ENCODE data around the gene ABRAXAS1.

The ABRAXAS1 gene

GRCh38 chr4:83436680-83437079 is 48.2 kb downstream of the ABRAXAS1 start:
- no peak overlapping the region for H2BK5ac ChIP-seq (ENCODE audit: low read depth, low read length, poor library complexity, severe bottlenecking)
- H2BK120ac ChIP-seq (ENCODE audit: low read depth, low read length): no peak overlapping the region
- peaks cover 3% of the 10 kb centered on the region for H3K4me1 ChIP-seq (ENCODE audit: control insufficient read depth, insufficient read depth, low read depth, low read length)
- H3K36me3 ChIP-seq (ENCODE audit: control insufficient read depth in 1 of 2, insufficient read depth in 2 of 2, low read depth in 1 of 2, low read length in 2 of 2): peaks cover 6 to 69% of the 10 kb centered on the region in 2 experiments
- H3K27ac ChIP-seq (ENCODE audit: low read length, poor library complexity, severe bottlenecking): no peak overlapping the region
- 97% methylated on average over 4 of the region's 4 CpGs for WGBS
- H3K79me1 ChIP-seq (replicated peaks; ENCODE audit: low read length, poor library complexity, severe bottlenecking): peaks cover 2% of the 10 kb centered on the region
- no peak overlapping the region for H2AK5ac ChIP-seq (ENCODE audit: low read length, severe bottlenecking)
- no peak overlapping the region for H3K4ac ChIP-seq (ENCODE audit: low read depth in 1 of 2, low read length in 2 of 2)
- H3K4me2 ChIP-seq (ENCODE audit: low read length, poor library complexity, severe bottlenecking): no peak overlapping the region
- H3K9ac ChIP-seq (ENCODE audit: low read length): no peak overlapping the region
- no peak overlapping the region for H2BK15ac ChIP-seq (ENCODE audit: low read depth, poor library complexity, severe bottlenecking)
- DNase-seq: no peak
- H3K18ac ChIP-seq (ENCODE audit: low read depth in 1 of 2, low read length in 2 of 2): no peak overlapping the region
- H3K14ac ChIP-seq (ENCODE audit: low read length in 2 of 2): no peak overlapping the region
- H3K4me3 ChIP-seq (ENCODE audit: insufficient read depth in 1 of 2, low read depth in 1 of 2, low read length in 2 of 2): no peak overlapping the region
- no peaks in the 10 kb centered on the region for H3K9me3 ChIP-seq (ENCODE audit: control insufficient read depth, low read length)
- H3K27me3 ChIP-seq (ENCODE audit: control insufficient read depth in 1 of 2, insufficient read depth in 1 of 2, low read length in 2 of 2): no peaks in the 10 kb centered on the region
- H4K91ac ChIP-seq (ENCODE audit: low read length): no peak overlapping the region
- H2AFZ ChIP-seq (ENCODE audit: low read depth, low read length): no peak overlapping the region
- H4K8ac ChIP-seq (ENCODE audit: low read length): no peak overlapping the region
- H2BK12ac ChIP-seq (ENCODE audit: low read length in 2 of 2): no peak overlapping the region
- no peak overlapping the region for H3K23ac ChIP-seq (ENCODE audit: low read length in 2 of 2)

GRCh38 chr4:83431200-83431599 is 53.7 kb downstream of the ABRAXAS1 start:
- H3K36me3 ChIP-seq (ENCODE audit: control insufficient read depth in 1 of 2, insufficient read depth in 2 of 2, low read depth in 1 of 2, low read length in 2 of 2): peaks cover 2 to 53% of the 10 kb centered on the region in 2 experiments
- no peak overlapping the region for H3K4me2 ChIP-seq (ENCODE audit: low read length, poor library complexity, severe bottlenecking)
- H3K27me3 ChIP-seq (ENCODE audit: control insufficient read depth in 1 of 2, insufficient read depth in 1 of 2, low read length in 2 of 2): no peaks in the 10 kb centered on the region
- no peak overlapping the region for H3K27ac ChIP-seq (ENCODE audit: low read length, poor library complexity, severe bottlenecking)
- H3K9ac ChIP-seq (ENCODE audit: low read length): no peak overlapping the region
- no peaks in the 10 kb centered on the region for H3K9me3 ChIP-seq (ENCODE audit: control insufficient read depth, low read length)
- H4K91ac ChIP-seq (ENCODE audit: low read length): no peak overlapping the region
- no peak overlapping the region for H2AK5ac ChIP-seq (ENCODE audit: low read length, severe bottlenecking)
- H3K4me1 ChIP-seq (ENCODE audit: control insufficient read depth, insufficient read depth, low read depth, low read length): no peaks in the 10 kb centered on the region
- H2BK15ac ChIP-seq (ENCODE audit: low read depth, poor library complexity, severe bottlenecking): no peak overlapping the region
- H2AFZ ChIP-seq (ENCODE audit: low read depth, low read length): no peak overlapping the region
- H2BK12ac ChIP-seq (ENCODE audit: low read length in 2 of 2): no peak overlapping the region
- H3K23ac ChIP-seq (ENCODE audit: low read length in 2 of 2): no peak overlapping the region
- H3K14ac ChIP-seq (ENCODE audit: low read length in 2 of 2): no peak overlapping the region
- DNase-seq: no peak
- H2BK5ac ChIP-seq (ENCODE audit: low read depth, low read length, poor library complexity, severe bottlenecking): no peak overlapping the region
- no peak overlapping the region for H3K18ac ChIP-seq (ENCODE audit: low read depth in 1 of 2, low read length in 2 of 2)
- H2BK120ac ChIP-seq (ENCODE audit: low read depth, low read length): no peak overlapping the region
- H3K4ac ChIP-seq (ENCODE audit: low read depth in 1 of 2, low read length in 2 of 2): no peak overlapping the region
- H3K4me3 ChIP-seq (ENCODE audit: insufficient read depth in 1 of 2, low read depth in 1 of 2, low read length in 2 of 2): no peak overlapping the region
- no CpG with 5 or more reads among the region's 1 CpG for WGBS
- H4K8ac ChIP-seq (ENCODE audit: low read length): no peak overlapping the region
- H3K79me1 ChIP-seq (replicated peaks; ENCODE audit: low read length, poor library complexity, severe bottlenecking): peaks cover 2% of the 10 kb centered on the region

- Histone ChIP-seq H3K4me1 (ENCODE audit: control insufficient read depth, insufficient read depth, low read depth, low read length) (no peaks in the 10 kb centered on the region), H3K9ac (ENCODE audit: low read length) (no peak overlapping the region)
Observed at GRCh38 chr4:83418211-83418610, 66.7 kb downstream of the ABRAXAS1 start.

GRCh38 chr4:83417566-83417965 is 67.3 kb downstream of the ABRAXAS1 start:
- Histone ChIP-seq H3K27me3 (ENCODE audit: control insufficient read depth in 1 of 2, insufficient read depth in 1 of 2, low read length in 2 of 2) (no peaks in the 10 kb centered on the region), H3K79me1 (replicated peaks; ENCODE audit: low read length, poor library complexity, severe bottlenecking) (no peaks in the 10 kb centered on the region), H3K23ac (ENCODE audit: low read length in 2 of 2) (no peak overlapping the region), H3K4ac (ENCODE audit: low read depth in 1 of 2, low read length in 2 of 2) (no peak overlapping the region), H3K18ac (ENCODE audit: low read depth in 1 of 2, low read length in 2 of 2) (no peak overlapping the region), H2BK120ac (ENCODE audit: low read depth, low read length) (no peak overlapping the region), H2BK15ac (ENCODE audit: low read depth, poor library complexity, severe bottlenecking) (no peak overlapping the region), H2AK5ac (ENCODE audit: low read length, severe bottlenecking) (no peak overlapping the region), H2BK5ac (ENCODE audit: low read depth, low read length, poor library complexity, severe bottlenecking) (no peak overlapping the region), H3K4me3 (ENCODE audit: insufficient read depth in 1 of 2, low read depth in 1 of 2, low read length in 2 of 2) (no peak overlapping the region), H2BK12ac (ENCODE audit: low read length in 2 of 2) (no peak overlapping the region), H2AFZ (ENCODE audit: low read depth, low read length) (no peak overlapping the region), H3K9ac (ENCODE audit: low read length) (no peak overlapping the region), H3K14ac (ENCODE audit: low read length in 2 of 2) (no peak overlapping the region), H3K27ac (ENCODE audit: low read length, poor library complexity, severe bottlenecking) (no peak overlapping the region), H4K91ac (ENCODE audit: low read length) (no peak overlapping the region), H3K4me2 (ENCODE audit: low read length, poor library complexity, severe bottlenecking) (no peak overlapping the region), H3K9me3 (ENCODE audit: control insufficient read depth, low read length) (no peaks in the 10 kb centered on the region), H4K8ac (ENCODE audit: low read length) (no peak overlapping the region), H3K36me3 (ENCODE audit: control insufficient read depth in 1 of 2, insufficient read depth in 2 of 2, low read depth in 1 of 2, low read length in 2 of 2) (peaks cover 21 to 70% of the 10 kb centered on the region in 2 experiments), H3K4me1 (ENCODE audit: control insufficient read depth, insufficient read depth, low read depth, low read length) (no peaks in the 10 kb centered on the region)
- 100% methylated on average over 2 of the region's 4 CpGs for WGBS
- DNase-seq: no peak

More at GRCh38 chr4:83418211-83418610, 66.7 kb downstream of the ABRAXAS1 start:
- Histone ChIP-seq H3K23ac (ENCODE audit: low read length in 2 of 2) (no peak overlapping the region), H3K79me1 (replicated peaks; ENCODE audit: low read length, poor library complexity, severe bottlenecking) (no peaks in the 10 kb centered on the region), H3K18ac (ENCODE audit: low read depth in 1 of 2, low read length in 2 of 2) (no peak overlapping the region), H3K36me3 (ENCODE audit: control insufficient read depth in 1 of 2, insufficient read depth in 2 of 2, low read depth in 1 of 2, low read length in 2 of 2) (peaks cover 21 to 70% of the 10 kb centered on the region in 2 experiments), H2BK120ac (ENCODE audit: low read depth, low read length) (no peak overlapping the region), H2AK5ac (ENCODE audit: low read length, severe bottlenecking) (no peak overlapping the region), H2BK15ac (ENCODE audit: low read depth, poor library complexity, severe bottlenecking) (no peak overlapping the region), H2BK12ac (ENCODE audit: low read length in 2 of 2) (no peak overlapping the region), H2BK5ac (ENCODE audit: low read depth, low read length, poor library complexity, severe bottlenecking) (no peak overlapping the region), H3K27ac (ENCODE audit: low read length, poor library complexity, severe bottlenecking) (no peak overlapping the region), H4K91ac (ENCODE audit: low read length) (no peak overlapping the region), H3K4ac (ENCODE audit: low read depth in 1 of 2, low read length in 2 of 2) (no peak overlapping the region), H3K27me3 (ENCODE audit: control insufficient read depth in 1 of 2, insufficient read depth in 1 of 2, low read length in 2 of 2) (no peaks in the 10 kb centered on the region), H4K8ac (ENCODE audit: low read length) (no peak overlapping the region), H3K4me3 (ENCODE audit: insufficient read depth in 1 of 2, low read depth in 1 of 2, low read length in 2 of 2) (no peak overlapping the region), H3K14ac (ENCODE audit: low read length in 2 of 2) (no peak overlapping the region), H3K4me2 (ENCODE audit: low read length, poor library complexity, severe bottlenecking) (no peak overlapping the region), H2AFZ (ENCODE audit: low read depth, low read length) (no peak overlapping the region), H3K9me3 (ENCODE audit: control insufficient read depth, low read length) (no peaks in the 10 kb centered on the region)
- no peak for DNase-seq

Measured in mesenchymal stem cell (in vitro differentiated cells and primary cell).